22Rv1 (cell line): ENCODE measurements around the gene CCSER1.

Source experiments
- H3K27ac ChIP-seq: fragments of 450-650 bp; 2 replicates; pipeline ENCODE4 v1.5.1; 2017
- ZFX ChIP-seq: fragments of 450-650 bp; IDR thresholded peaks from 2 replicates; pipeline ENCODE4 v1.6.1; 2017; ENCODE audit warnings: antibody characterized with exemption, borderline replicate concordance
- TF ChIP-seq, protein P1 (sequence below): fragments of 450-650 bp; IDR thresholded peaks from 2 replicates; pipeline ENCODE4 v1.5.1; 2017; ENCODE audit warnings: mild to moderate bottlenecking

CCSER1 gene

DNA sequence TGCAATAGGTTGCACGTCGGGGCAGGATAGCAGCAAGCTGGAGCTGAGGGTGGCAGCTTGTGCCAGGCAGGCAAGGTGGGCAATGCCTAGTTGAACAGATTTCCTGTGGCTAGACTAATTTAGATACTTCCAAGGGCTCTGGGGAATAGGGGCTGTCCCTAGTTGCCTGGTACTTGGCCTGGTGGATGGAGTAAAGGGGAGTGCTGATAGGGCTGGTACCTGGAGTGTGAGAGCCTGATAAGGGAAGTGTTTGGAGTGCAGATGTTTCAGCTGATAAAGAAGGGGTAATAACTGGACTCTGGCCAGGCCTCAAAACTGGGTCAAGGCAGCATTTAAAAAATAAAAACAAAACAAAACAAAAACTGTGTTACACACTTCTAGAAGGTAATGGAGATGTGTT is 665.5 kb downstream of the CCSER1 start:
- TF ChIP-seq ZFX, result no peak
- TF ChIP-seq, protein P1, sequence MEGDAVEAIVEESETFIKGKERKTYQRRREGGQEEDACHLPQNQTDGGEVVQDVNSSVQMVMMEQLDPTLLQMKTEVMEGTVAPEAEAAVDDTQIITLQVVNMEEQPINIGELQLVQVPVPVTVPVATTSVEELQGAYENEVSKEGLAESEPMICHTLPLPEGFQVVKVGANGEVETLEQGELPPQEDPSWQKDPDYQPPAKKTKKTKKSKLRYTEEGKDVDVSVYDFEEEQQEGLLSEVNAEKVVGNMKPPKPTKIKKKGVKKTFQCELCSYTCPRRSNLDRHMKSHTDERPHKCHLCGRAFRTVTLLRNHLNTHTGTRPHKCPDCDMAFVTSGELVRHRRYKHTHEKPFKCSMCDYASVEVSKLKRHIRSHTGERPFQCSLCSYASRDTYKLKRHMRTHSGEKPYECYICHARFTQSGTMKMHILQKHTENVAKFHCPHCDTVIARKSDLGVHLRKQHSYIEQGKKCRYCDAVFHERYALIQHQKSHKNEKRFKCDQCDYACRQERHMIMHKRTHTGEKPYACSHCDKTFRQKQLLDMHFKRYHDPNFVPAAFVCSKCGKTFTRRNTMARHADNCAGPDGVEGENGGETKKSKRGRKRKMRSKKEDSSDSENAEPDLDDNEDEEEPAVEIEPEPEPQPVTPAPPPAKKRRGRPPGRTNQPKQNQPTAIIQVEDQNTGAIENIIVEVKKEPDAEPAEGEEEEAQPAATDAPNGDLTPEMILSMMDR, result no peak
- H3K27ac ChIP-seq, result no peak overlapping the region

DNA sequence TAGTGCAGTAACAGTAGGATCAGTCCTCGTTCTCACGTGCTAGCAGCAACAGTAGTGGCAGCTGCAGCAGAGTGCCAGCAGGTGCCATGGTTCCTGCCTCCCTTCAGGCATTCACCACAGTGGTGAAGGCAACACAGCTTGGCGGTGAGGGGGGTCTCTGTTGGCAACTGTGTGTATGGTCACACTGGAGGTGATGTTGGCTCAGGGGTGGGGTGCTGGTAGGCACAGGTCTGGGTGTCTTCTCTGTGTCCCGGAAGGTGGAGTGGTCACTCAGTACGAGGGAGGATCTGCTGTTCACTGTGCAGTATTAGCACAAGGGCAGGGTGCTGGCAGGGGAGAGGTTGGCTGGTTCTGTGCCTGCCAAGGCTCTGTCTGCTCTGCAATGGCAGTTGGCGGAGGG is 671.8 kb downstream of the CCSER1 start:
- H3K27ac ChIP-seq, result no peak overlapping the region
- TF ChIP-seq, protein P1, result no peak
- no peak for TF ChIP-seq ZFX

DNA sequence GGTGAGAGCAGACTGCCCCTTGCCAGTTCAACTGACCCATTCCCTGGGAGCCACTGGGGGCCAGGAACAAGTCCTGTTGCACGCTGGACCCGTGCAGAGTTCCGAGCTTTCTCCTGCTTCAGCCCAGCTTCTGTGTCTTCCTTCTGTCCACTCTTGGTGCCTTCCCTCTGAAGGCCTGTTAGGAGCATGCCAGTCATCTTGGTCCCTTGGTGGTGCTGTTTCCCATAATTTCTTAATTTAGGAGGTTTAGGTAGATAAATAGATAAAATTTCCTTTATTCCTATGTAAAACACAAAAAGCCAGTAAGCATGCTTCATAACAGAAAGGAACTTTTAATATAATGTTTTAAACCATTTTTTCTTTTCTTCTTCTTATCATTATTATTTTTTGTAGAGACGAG is 672.7 kb downstream of the CCSER1 start:
- TF ChIP-seq, protein P1, result no peak
- TF ChIP-seq ZFX, result no peak
- H3K27ac ChIP-seq, result no peak overlapping the region

DNA sequence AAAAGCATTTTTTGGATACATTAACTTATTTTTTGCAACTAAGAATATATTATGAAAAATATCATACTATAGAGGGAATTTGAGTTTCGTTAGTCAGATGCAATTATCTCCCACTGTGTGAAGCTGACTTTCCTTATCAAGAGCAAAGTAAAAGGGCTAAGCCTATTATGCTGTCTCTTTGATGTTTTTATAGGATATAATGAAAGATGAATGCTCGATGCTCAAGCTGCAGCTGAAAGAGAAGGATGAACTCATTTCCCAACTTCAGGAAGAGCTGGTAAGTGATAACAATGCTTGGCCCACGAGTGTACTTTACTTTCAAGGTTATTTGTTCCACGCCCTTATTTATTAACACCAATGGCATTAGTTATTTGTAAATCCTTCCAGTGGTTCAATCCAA is 688.4 kb downstream of the CCSER1 start:
- TF ChIP-seq, protein P1, result no peak
- no peak for TF ChIP-seq ZFX
- no peak overlapping the region for H3K27ac ChIP-seq

DNA sequence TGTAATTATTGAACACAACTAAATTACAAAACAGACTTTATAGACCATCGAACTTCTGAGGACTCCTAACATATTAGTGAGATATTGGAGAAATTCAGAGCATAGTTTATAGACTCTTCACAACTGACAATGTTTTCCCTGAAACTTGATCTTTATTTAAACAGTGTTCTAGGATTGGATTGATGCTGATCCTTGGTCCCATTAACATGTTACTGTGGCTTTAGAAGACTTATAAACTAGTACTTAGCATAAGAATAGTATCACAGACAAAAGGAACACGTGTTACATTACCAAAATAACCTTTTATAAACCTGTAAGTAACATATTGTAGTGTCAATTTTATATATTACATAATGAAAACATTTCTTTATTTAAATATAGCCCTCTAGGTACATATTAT is 689.6 kb downstream of the CCSER1 start:
- TF ChIP-seq, protein P1, result no peak
- no peak for TF ChIP-seq ZFX
- no peak overlapping the region for H3K27ac ChIP-seq

DNA sequence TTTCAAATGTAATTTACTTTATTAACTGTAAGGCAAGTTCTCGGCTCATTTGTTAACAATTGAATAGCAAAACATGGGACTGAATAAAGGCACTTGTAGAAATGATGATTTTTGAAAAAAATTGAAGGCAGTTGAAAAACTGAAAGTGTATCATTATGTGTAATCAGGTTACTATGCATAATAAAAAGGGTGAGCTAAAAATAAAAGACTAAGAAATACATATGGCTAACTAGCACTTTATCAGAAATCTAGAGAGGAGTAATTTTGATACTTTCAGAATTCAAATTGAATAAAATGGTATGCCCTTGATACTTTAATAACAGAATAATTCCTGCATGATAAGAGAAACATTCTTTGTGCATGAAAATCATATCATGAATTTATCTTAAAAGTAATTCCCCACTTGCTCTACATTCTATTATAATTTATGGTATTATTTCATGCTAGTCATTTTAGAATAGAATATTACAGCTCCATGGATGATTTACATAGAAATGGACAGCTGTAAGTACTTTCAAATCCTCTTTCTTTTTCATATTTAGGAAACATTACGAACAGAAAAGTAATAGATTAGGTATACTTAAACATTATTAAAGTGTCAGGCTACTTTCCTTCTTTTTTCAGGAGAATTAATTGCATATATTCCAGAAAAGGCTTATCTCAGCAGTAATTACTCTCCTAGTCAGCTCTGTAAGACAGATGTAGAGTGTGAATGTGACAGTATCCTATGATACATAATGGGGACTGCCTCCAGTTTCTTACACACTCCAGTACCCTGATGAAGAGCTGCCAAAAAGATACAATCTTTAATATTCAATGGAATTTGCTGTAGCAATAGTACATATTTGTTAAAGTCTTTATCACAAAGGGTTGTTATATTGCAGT is 697.3 kb downstream of the CCSER1 start:
- H3K27ac ChIP-seq, result no peak overlapping the region
- TF ChIP-seq ZFX, result no peak
- TF ChIP-seq, protein P1, result no peak

DNA sequence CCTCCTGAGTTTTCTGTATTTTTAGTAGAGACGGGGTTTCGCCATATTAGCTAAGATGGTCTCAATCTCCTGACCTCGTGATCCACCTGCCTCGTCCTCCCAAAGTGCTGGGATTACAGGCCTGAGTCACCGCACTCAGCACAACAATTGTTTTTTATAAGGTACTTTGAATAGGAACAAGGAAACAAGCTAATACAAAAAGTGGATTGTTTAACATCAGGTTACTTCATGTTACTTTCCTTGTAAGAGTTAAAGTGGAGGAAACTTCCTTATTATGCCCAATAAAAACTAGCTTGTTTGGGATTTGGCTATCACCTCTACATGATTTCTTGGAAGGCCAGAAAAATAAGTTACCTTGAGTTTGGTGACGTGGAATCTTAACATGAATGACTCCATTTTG is 698.7 kb downstream of the CCSER1 start:
- no peak overlapping the region for H3K27ac ChIP-seq
- TF ChIP-seq, protein P1, result no peak
- no peak for TF ChIP-seq ZFX
